ENCODE results near the gene ANKRD13A. TPM values are rescaled to one million over a fixed set of nuclear protein-coding genes. Genes with fewer than 3 reads are reported as not detected.

The ANKRD13A gene
- total and polyA plus RNA-seq, 3 experiments from 2014 or later = 38.1 to 47.1 (median 41.1) TPM

- Histone ChIP-seq H3K36me3 (ENCODE audit: insufficient read depth, low read length) (peaks cover 10% of the 10 kb centered on the region), H3K9me3 (ENCODE audit: low read length) (no peaks in the 10 kb centered on the region), H3K27me3 (ENCODE audit: insufficient read depth, low read length, poor library complexity, severe bottlenecking) (no peaks in the 10 kb centered on the region), H3K4me1 (ENCODE audit: insufficient read depth, low read length) (peaks cover 14% of the 10 kb centered on the region), H3K27ac (ENCODE audit: low read depth, low read length) (no peak overlapping the region), H3K4me3 (ENCODE audit: low read length) (no peak overlapping the region)
- peak overlapping the region in 6 of 7 donors; percentile 25 to 83 (median 38) for H3K4me3 Mint-ChIP-seq
- ChIA-PET CTCF (interaction anchor here (1.0 kb wide), 1 partner anchor 9 kb away, joined by 3 read pairs; no protein-coding TSS in a partner anchor), POLR2A (no interaction called here)
- H3K27ac Mint-ChIP-seq = peak overlapping the region; percentile 2 to 94 (median 86)
- H3K9me3 Mint-ChIP-seq = no peaks in the 10 kb centered on the region
- H3K36me3 Mint-ChIP-seq = peaks cover 0 to 44% (median 9%) of the 10 kb centered on the region in 3 donors
- H3K27me3 Mint-ChIP-seq = no peaks in the 10 kb centered on the region
- DNase-seq = peak in 1 of 5 donors; percentile 19
- H3K4me1 Mint-ChIP-seq = peaks cover 47 to 66% (median 64%) of the 10 kb centered on the region in 3 donors
These were observed 12.9 kb downstream of the ANKRD13A start for GRCh38 chr12:110012137-110012536.

GRCh38 chr12:110012659-110013058, 13.4 kb downstream of the ANKRD13A start:
- H3K27ac ChIP-seq (ENCODE audit: low read depth, low read length) = no peak overlapping the region
- H3K27me3 Mint-ChIP-seq = no peaks in the 10 kb centered on the region
- DNase-seq = no peak
- ChIA-PET POLR2A (no interaction called here), CTCF (interaction anchor here (0.8 to 1.0 kb wide), 2 partner anchors 8 to 14 kb away, joined by 3 read pairs; partner anchors contain the start of gene ANKRD13A)
- peak overlapping the region; percentile 36 to 94 (median 86) for H3K27ac Mint-ChIP-seq
- no peaks in the 10 kb centered on the region for H3K9me3 Mint-ChIP-seq
- H3K4me1 Mint-ChIP-seq = peaks cover 47 to 64% (median 62%) of the 10 kb centered on the region in 3 donors
- H3K36me3 Mint-ChIP-seq = peaks cover 0 to 49% (median 9%) of the 10 kb centered on the region in 3 donors
- peaks cover 14% of the 10 kb centered on the region for H3K4me1 ChIP-seq (ENCODE audit: insufficient read depth, low read length)
- H3K27me3 ChIP-seq (ENCODE audit: insufficient read depth, low read length, poor library complexity, severe bottlenecking) = no peaks in the 10 kb centered on the region
- peaks cover 15% of the 10 kb centered on the region for H3K36me3 ChIP-seq (ENCODE audit: insufficient read depth, low read length)
- H3K4me3 Mint-ChIP-seq = peak overlapping the region in 3 of 7 donors; percentile 6 to 31 (median 25)
- H3K4me3 ChIP-seq (ENCODE audit: low read length) = no peak overlapping the region
- no peaks in the 10 kb centered on the region for H3K9me3 ChIP-seq (ENCODE audit: low read length)

GRCh38 chr12:110015132-110015531, 15.9 kb downstream of the ANKRD13A start:
- Histone ChIP-seq H3K4me1 (ENCODE audit: insufficient read depth, low read length) (peaks cover 8% of the 10 kb centered on the region), H3K36me3 (ENCODE audit: insufficient read depth, low read length) (peaks cover 39% of the 10 kb centered on the region), H3K27ac (ENCODE audit: low read depth, low read length) (no peak overlapping the region), H3K4me3 (ENCODE audit: low read length) (no peak overlapping the region), H3K27me3 (ENCODE audit: insufficient read depth, low read length, poor library complexity, severe bottlenecking) (no peaks in the 10 kb centered on the region), H3K9me3 (ENCODE audit: low read length) (no peaks in the 10 kb centered on the region)
- Mint-ChIP-seq H3K27me3 (no peaks in the 10 kb centered on the region), H3K27ac (peak overlapping the region; percentile 14 to 91 (median 82)), H3K4me1 (peaks cover 34 to 42% (median 38%) of the 10 kb centered on the region in 3 donors), H3K36me3 (peaks cover 17 to 71% (median 19%) of the 10 kb centered on the region in 3 donors), H3K4me3 (peak overlapping the region in 4 of 7 donors; percentile 28 to 44 (median 30)), H3K9me3 (no peaks in the 10 kb centered on the region)
- CTCF ChIA-PET = interaction anchor here (0.7 to 1.3 kb wide), 2 partner anchors 14 to 879 kb away, joined by 3 read pairs; no protein-coding TSS in a partner anchor
- peak in 2 of 5 donors; percentile 14 to 21 for DNase-seq
- POLR2A ChIA-PET = no interaction called here

GRCh38 chr12:110020956-110021355, 21.7 kb downstream of the ANKRD13A start:
- H3K4me3 ChIP-seq (ENCODE audit: low read length) = no peak overlapping the region
- H3K4me1 ChIP-seq (ENCODE audit: insufficient read depth, low read length) = no peaks in the 10 kb centered on the region
- Mint-ChIP-seq H3K36me3 (peaks cover 21 to 86% (median 31%) of the 10 kb centered on the region in 3 donors), H3K9me3 (no peaks in the 10 kb centered on the region), H3K4me1 (peaks cover 0 to 4% (median 3%) of the 10 kb centered on the region in 3 donors), H3K4me3 (no peak overlapping the region), H3K27ac (no peak overlapping the region), H3K27me3 (no peaks in the 10 kb centered on the region)
- no peak overlapping the region for H3K27ac ChIP-seq (ENCODE audit: low read depth, low read length)
- DNase-seq = no peak
- H3K36me3 ChIP-seq (ENCODE audit: insufficient read depth, low read length) = peaks cover 48% of the 10 kb centered on the region
- H3K9me3 ChIP-seq (ENCODE audit: low read length) = no peaks in the 10 kb centered on the region
- ChIA-PET CTCF (interaction anchor here (1.0 kb wide), 1 partner anchor 8 kb away, joined by 3 read pairs; no protein-coding TSS in a partner anchor), POLR2A (no interaction called here)
- H3K27me3 ChIP-seq (ENCODE audit: insufficient read depth, low read length, poor library complexity, severe bottlenecking) = no peaks in the 10 kb centered on the region

GRCh38 chr12:110023059-110023980, 24.1 kb downstream of the ANKRD13A start:
- peaks cover 52% of the 10 kb centered on the region for H3K36me3 ChIP-seq (ENCODE audit: insufficient read depth, low read length)
- ChIA-PET CTCF (no interaction called here), POLR2A (no interaction called here)
- Mint-ChIP-seq H3K27ac (peak overlapping the region in 5 of 8 donors; percentile 8 to 58 (median 52)), H3K36me3 (peaks cover 20 to 86% (median 34%) of the 10 kb centered on the region in 3 donors), H3K27me3 (no peaks in the 10 kb centered on the region), H3K4me1 (peaks cover 0 to 4% (median 3%) of the 10 kb centered on the region in 3 donors), H3K4me3 (no peak overlapping the region), H3K9me3 (no peaks in the 10 kb centered on the region)
- no peaks in the 10 kb centered on the region for H3K27me3 ChIP-seq (ENCODE audit: insufficient read depth, low read length, poor library complexity, severe bottlenecking)
- no peaks in the 10 kb centered on the region for H3K4me1 ChIP-seq (ENCODE audit: insufficient read depth, low read length)
- DNase-seq = no peak
- H3K4me3 ChIP-seq (ENCODE audit: low read length) = no peak overlapping the region
- no peak overlapping the region for H3K27ac ChIP-seq (ENCODE audit: low read depth, low read length)
- H3K9me3 ChIP-seq (ENCODE audit: low read length) = no peaks in the 10 kb centered on the region

GRCh38 chr12:110024051-110024450, 24.8 kb downstream of the ANKRD13A start:
- Histone ChIP-seq H3K27ac (ENCODE audit: low read depth, low read length) (no peak overlapping the region), H3K36me3 (ENCODE audit: insufficient read depth, low read length) (peaks cover 48% of the 10 kb centered on the region), H3K4me3 (ENCODE audit: low read length) (no peak overlapping the region), H3K27me3 (ENCODE audit: insufficient read depth, low read length, poor library complexity, severe bottlenecking) (no peaks in the 10 kb centered on the region), H3K4me1 (ENCODE audit: insufficient read depth, low read length) (no peaks in the 10 kb centered on the region), H3K9me3 (ENCODE audit: low read length) (no peaks in the 10 kb centered on the region)
- DNase-seq = no peak
- H3K27me3 Mint-ChIP-seq = no peaks in the 10 kb centered on the region
- peak overlapping the region in 4 of 8 donors; percentile 8 to 52 (median 30) for H3K27ac Mint-ChIP-seq
- H3K4me1 Mint-ChIP-seq = peaks cover 0 to 4% (median 3%) of the 10 kb centered on the region in 3 donors
- no peak overlapping the region for H3K4me3 Mint-ChIP-seq
- peaks cover 14 to 83% (median 31%) of the 10 kb centered on the region in 3 donors for H3K36me3 Mint-ChIP-seq
- CTCF ChIA-PET = no interaction called here
- POLR2A ChIA-PET = no interaction called here
- H3K9me3 Mint-ChIP-seq = no peaks in the 10 kb centered on the region

- CTCF ChIA-PET = no interaction called here
These were observed 29.1 kb downstream of the ANKRD13A start for GRCh38 chr12:110028323-110028722.

More at GRCh38 chr12:110028323-110028722, 29.1 kb downstream of the ANKRD13A start:
- H3K27ac Mint-ChIP-seq = peak overlapping the region in 2 of 8 donors; percentile 25 to 52
- peaks cover 6 to 77% (median 20%) of the 10 kb centered on the region in 3 donors for H3K36me3 Mint-ChIP-seq
- H3K27ac ChIP-seq (ENCODE audit: low read depth, low read length) = no peak overlapping the region
- no peak overlapping the region for H3K4me3 ChIP-seq (ENCODE audit: low read length)
- POLR2A ChIA-PET = no interaction called here
- H3K27me3 Mint-ChIP-seq = no peaks in the 10 kb centered on the region
- no peaks in the 10 kb centered on the region for H3K27me3 ChIP-seq (ENCODE audit: insufficient read depth, low read length, poor library complexity, severe bottlenecking)
- peaks cover 0 to 4% (median 3%) of the 10 kb centered on the region in 3 donors for H3K4me1 Mint-ChIP-seq
- H3K4me3 Mint-ChIP-seq = no peak overlapping the region
- no peaks in the 10 kb centered on the region for H3K9me3 ChIP-seq (ENCODE audit: low read length)
- no peak for DNase-seq
- H3K36me3 ChIP-seq (ENCODE audit: insufficient read depth, low read length) = peaks cover 35% of the 10 kb centered on the region
- no peaks in the 10 kb centered on the region for H3K4me1 ChIP-seq (ENCODE audit: insufficient read depth, low read length)
- no peaks in the 10 kb centered on the region for H3K9me3 Mint-ChIP-seq

All from CD8-positive, alpha-beta memory T cell (primary cell).